Activated CD8-positive, alpha-beta T cell treated with anti-CD3 and anti-CD28 coated beads for 36 hours (primary cell): ENCODE measurements around the gene ATP13A3. TPM values are rescaled to one million over a fixed set of nuclear protein-coding genes. Genes with fewer than 3 reads are reported as not detected.

Experiments
- ATAC-seq: fragments of 200-7000 bp; cut with Tn5 transposase; one replicate; pipeline ENCODE4 v1.10.0; 2021; ENCODE audit warnings: mild to moderate bottlenecking, moderate library complexity
- CTCF ChIA-PET: fragments of 350-600 bp; sonication (Branson Sonifier 250); formaldehyde crosslinking; loops from one replicate; lab custom pipeline; 2021; ENCODE audit warnings: antibody characterized with exemption; lab: Charles Lee
- POLR2A ChIA-PET: fragments of 350-600 bp; sonication (Branson Sonifier 250); formaldehyde crosslinking; loops from one replicate; lab custom pipeline; 2021; ENCODE audit warnings: antibody characterized with exemption; lab: Charles Lee
- DNase-seq: peaks from one replicate; pipeline ENCODE4 v3.0.0-alpha.2; 2020
- H3K27ac Mint-ChIP-seq: one replicate; pipeline ENCODE4 v1.8.0; 2021; ENCODE audit warnings: mild to moderate bottlenecking, mixed read lengths
- H3K27me3 Mint-ChIP-seq: one replicate; pipeline ENCODE4 v1.8.0; 2021; ENCODE audit warnings: mixed read lengths
- H3K36me3 Mint-ChIP-seq: one replicate; pipeline ENCODE4 v1.8.0; 2021; ENCODE audit warnings: low read depth, mixed read lengths
- H3K4me1 Mint-ChIP-seq: one replicate; pipeline ENCODE4 v1.8.0; 2021; ENCODE audit warnings: low read depth, mixed read lengths
- H3K4me3 Mint-ChIP-seq: one replicate; pipeline ENCODE4 v1.8.0; 2021; ENCODE audit warnings: mild to moderate bottlenecking, moderate library complexity, mixed read lengths
- H3K9me3 Mint-ChIP-seq: one replicate; pipeline ENCODE4 v1.8.0; 2021; ENCODE audit warnings: mixed read lengths
- intact Hi-C: fragments of 100-400 bp; cut with micrococcal nuclease; formaldehyde crosslinking; loops from one replicate; pipeline ENCODE4 v1.10.0; 2022
- total RNA-seq, 2 experiments: library from RNA; stranded (reverse); gene quantifications; one replicate each; pipeline ENCODE4 v1.2.3, GENCODE V29; 2021
- TF ChIP-seq, protein P1 (sequence below): fragments of 200-600 bp; IDR thresholded peaks from one replicate; pipeline ENCODE4 v1.8.0; 2022; ENCODE audit warnings: antibody characterized with exemption, mild to moderate bottlenecking

ATP13A3 gene
- total RNA-seq, 2 experiments from 2014 or later: 101 to 110 TPM

DNA sequence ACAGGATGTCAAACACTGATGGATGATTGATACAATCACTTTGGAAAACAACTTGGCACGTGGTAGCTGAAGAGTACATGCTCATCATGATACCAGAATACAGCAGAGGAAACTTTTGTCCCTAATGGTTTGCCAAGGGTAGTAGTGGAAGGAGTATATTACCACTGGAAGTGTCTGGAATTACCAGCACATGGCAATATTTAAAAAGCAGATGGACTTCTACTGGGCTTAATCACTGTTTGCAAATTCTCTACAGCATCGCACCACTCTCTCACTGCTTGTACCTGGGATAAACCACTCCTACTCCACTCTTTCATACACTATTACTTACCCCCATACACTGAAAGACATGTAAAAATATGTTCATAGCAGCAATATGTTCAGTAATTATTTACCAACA is 68.1 kb downstream of the ATP13A3 start:
- no peaks in the 10 kb centered on the region for H3K4me1 Mint-ChIP-seq
- DNase-seq: no peak
- TF ChIP-seq, protein P1, sequence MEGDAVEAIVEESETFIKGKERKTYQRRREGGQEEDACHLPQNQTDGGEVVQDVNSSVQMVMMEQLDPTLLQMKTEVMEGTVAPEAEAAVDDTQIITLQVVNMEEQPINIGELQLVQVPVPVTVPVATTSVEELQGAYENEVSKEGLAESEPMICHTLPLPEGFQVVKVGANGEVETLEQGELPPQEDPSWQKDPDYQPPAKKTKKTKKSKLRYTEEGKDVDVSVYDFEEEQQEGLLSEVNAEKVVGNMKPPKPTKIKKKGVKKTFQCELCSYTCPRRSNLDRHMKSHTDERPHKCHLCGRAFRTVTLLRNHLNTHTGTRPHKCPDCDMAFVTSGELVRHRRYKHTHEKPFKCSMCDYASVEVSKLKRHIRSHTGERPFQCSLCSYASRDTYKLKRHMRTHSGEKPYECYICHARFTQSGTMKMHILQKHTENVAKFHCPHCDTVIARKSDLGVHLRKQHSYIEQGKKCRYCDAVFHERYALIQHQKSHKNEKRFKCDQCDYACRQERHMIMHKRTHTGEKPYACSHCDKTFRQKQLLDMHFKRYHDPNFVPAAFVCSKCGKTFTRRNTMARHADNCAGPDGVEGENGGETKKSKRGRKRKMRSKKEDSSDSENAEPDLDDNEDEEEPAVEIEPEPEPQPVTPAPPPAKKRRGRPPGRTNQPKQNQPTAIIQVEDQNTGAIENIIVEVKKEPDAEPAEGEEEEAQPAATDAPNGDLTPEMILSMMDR: no peak
- no peak for ATAC-seq
- H3K4me3 Mint-ChIP-seq: no peak overlapping the region
- intact Hi-C loops: no loop called here
- no peak overlapping the region for H3K27ac Mint-ChIP-seq
- ChIA-PET POLR2A (no interaction called here), CTCF (no interaction called here)
- H3K9me3 Mint-ChIP-seq: no peaks in the 10 kb centered on the region
- H3K27me3 Mint-ChIP-seq: no peaks in the 10 kb centered on the region
- peaks cover 25% of the 10 kb centered on the region for H3K36me3 Mint-ChIP-seq

DNA sequence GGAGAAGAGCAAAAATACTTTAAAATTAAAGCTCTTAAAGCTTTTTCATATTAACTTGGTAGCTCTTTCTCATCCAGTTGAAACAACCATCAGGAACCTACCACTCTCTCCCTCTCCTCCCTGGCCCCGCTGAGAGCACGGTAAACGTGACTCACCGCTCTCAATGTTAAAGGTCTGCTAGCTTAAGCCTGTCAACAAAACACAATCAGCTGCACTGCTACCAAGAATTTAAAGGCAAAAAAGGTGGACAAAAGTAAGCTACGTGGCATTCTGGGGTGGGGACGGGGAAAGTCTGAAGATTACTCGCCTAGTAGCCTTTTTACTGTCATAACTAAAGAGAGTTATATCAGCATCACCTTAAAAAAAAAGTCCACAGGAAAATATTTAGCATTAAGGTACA is 79.4 kb downstream of the ATP13A3 start:
- intact Hi-C loops: no loop called here
- peaks cover 32% of the 10 kb centered on the region for H3K36me3 Mint-ChIP-seq
- H3K27me3 Mint-ChIP-seq: no peaks in the 10 kb centered on the region
- CTCF ChIA-PET: interaction anchor here (0.8 to 15.5 kb wide), 8 partner anchors 9 to 187 kb away, joined by 3 to 188 read pairs (median 4); no protein-coding TSS in a partner anchor
- TF ChIP-seq, protein P1: no peak
- DNase-seq (peak; percentile 37), ATAC-seq (peak; percentile 49)
- H3K9me3 Mint-ChIP-seq: no peaks in the 10 kb centered on the region
- no peak overlapping the region for H3K27ac Mint-ChIP-seq
- no peak overlapping the region for H3K4me3 Mint-ChIP-seq
- POLR2A ChIA-PET: interaction anchor here (0.6 to 4.3 kb wide), 2 partner anchors 10 to 69 kb away, joined by 3 to 21 read pairs; no protein-coding TSS in a partner anchor
- peaks cover 6% of the 10 kb centered on the region for H3K4me1 Mint-ChIP-seq

DNA sequence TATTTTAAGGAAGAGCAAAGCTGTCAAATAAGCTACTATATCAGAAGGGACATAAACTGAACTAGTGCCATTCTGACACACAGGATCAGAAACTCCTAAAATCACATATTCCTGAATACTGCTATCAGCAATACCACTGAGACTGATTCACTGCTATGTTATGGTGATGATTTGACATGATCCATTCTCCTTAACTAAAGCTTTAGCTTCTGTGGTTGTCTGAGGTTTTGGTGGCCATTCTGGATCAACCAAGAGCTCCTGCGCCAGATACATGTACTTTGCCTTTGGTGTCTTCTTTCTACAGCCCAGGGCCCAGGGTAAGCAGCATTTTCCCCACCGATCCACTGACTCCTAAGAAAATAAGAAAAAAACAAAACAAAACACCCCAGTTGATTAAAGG is 81.0 kb downstream of the ATP13A3 start:
- H3K27me3 Mint-ChIP-seq: no peaks in the 10 kb centered on the region
- no peak for ATAC-seq
- intact Hi-C loops: loop anchor here (2.0 kb wide), 1 partner anchor 71 kb away; no protein-coding TSS in a partner anchor

DNA sequence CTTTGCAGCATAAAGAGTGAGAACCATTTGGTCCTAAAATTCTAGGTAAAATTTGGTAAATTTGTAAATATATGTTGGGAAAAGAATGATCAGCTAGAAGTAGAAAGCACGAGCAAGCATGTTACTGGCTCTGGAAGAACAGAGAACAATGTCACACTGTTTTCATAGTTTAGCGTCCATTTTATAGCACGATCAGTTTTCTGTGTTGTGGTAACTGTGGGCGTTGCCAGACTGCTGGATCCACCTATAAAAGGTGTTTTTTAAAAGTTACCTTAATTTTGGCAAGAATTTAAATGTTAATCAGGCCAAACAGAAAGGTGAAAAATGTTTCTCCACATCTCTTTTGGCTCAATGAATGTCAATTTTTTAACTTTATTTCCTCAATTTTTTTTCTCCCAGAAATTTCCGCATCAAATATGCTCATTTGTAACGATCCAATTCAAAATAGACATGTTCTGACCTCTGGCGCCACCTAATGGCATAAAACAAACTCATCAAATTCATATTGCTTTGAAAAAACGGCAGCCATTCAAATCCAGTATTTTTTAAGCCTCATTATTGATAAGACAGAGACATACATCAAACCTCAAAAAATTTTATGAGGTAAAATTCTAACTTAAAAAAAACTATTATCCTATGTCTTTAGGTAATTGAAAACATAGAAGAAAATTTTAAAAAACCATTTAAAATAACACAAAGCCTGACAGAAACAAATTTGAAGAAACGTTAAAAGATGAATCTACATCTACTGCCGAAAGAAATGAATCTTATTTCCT is 82.2 kb downstream of the ATP13A3 start:
- POLR2A ChIA-PET: interaction anchor here (0.8 kb wide), 1 partner anchor 69 kb away, joined by 3 read pairs; no protein-coding TSS in a partner anchor
- Mint-ChIP-seq H3K4me3 (no peak overlapping the region), H3K9me3 (no peaks in the 10 kb centered on the region), H3K27me3 (no peaks in the 10 kb centered on the region), H3K4me1 (peaks cover 10% of the 10 kb centered on the region), H3K27ac (peak overlapping the region; percentile 25), H3K36me3 (peaks cover 20% of the 10 kb centered on the region)
- CTCF ChIA-PET: interaction anchor here (0.6 to 15.5 kb wide), 23 partner anchors 8 to 739 kb away, joined by 3 to 188 read pairs (median 4); partner anchors contain the start of gene CPN2
- ATAC-seq (no peak), DNase-seq (peak; percentile 60)
- TF ChIP-seq, protein P1: peak; percentile 91
- intact Hi-C loops: loop anchor here (2.0 kb wide), 1 partner anchor 70 kb away; no protein-coding TSS in a partner anchor

More for the DNA sequence above, 81.0 kb downstream of the ATP13A3 start:
- Mint-ChIP-seq H3K27ac (no peak overlapping the region), H3K4me3 (no peak overlapping the region), H3K36me3 (peaks cover 26% of the 10 kb centered on the region), H3K9me3 (no peaks in the 10 kb centered on the region), H3K4me1 (peaks cover 6% of the 10 kb centered on the region)
- POLR2A ChIA-PET: interaction anchor here (4.3 kb wide), 1 partner anchor 9 kb away, joined by 21 read pairs; no protein-coding TSS in a partner anchor
- TF ChIP-seq, protein P1: no peak
- CTCF ChIA-PET: interaction anchor here (0.5 to 15.5 kb wide), 6 partner anchors 9 to 188 kb away, joined by 3 to 188 read pairs (median 14); no protein-coding TSS in a partner anchor
- DNase-seq: no peak
